Nephron progenitor cell (in vitro differentiated cells): ENCODE measurements around the gene OXSR1.

ENCODE experiments used
- DNase-seq: peaks from one replicate; pipeline ENCODE4 v3.0.0; 2021
- H3K27ac Mint-ChIP-seq: 2 replicates; pipeline ENCODE4 v1.8.0; 2021; ENCODE audit warnings: mild to moderate bottlenecking, moderate library complexity, mixed read lengths
- H3K27me3 Mint-ChIP-seq: 2 replicates; pipeline ENCODE4 v1.8.0; 2021; ENCODE audit warnings: mild to moderate bottlenecking, low read depth, mixed read lengths; ENCODE audit not compliant: poor library complexity
- H3K36me3 Mint-ChIP-seq: 2 replicates; pipeline ENCODE4 v1.8.0; 2021; ENCODE audit warnings: low read depth, mixed read lengths
- H3K4me1 Mint-ChIP-seq: 2 replicates; pipeline ENCODE4 v1.8.0; 2021; ENCODE audit warnings: mixed read lengths
- H3K4me3 Mint-ChIP-seq: 2 replicates; pipeline ENCODE4 v1.8.0; 2021; ENCODE audit warnings: mild to moderate bottlenecking, moderate library complexity, mixed read lengths
- H3K9me3 Mint-ChIP-seq: 2 replicates; pipeline ENCODE4 v1.8.0; 2021; ENCODE audit warnings: mild to moderate bottlenecking, moderate library complexity, mixed read lengths
- CTCF ChIP-seq: fragments of 200-600 bp; sonication (generic); IDR thresholded peaks from 2 replicates; pipeline ENCODE4 v1.5.0; 2021; ENCODE audit warnings: antibody characterized with exemption

OXSR1 gene

GRCh38 chr3:38163117-38163840 is 2.1 kb upstream of the OXSR1 start:
- DNase-seq: no peak
- Mint-ChIP-seq H3K4me3 (peak overlapping the region; percentile 49), H3K36me3 (peaks cover 19% of the 10 kb centered on the region), H3K4me1 (peaks cover 32% of the 10 kb centered on the region), H3K27ac (no peak overlapping the region), H3K9me3 (no peaks in the 10 kb centered on the region), H3K27me3 (peaks cover 3% of the 10 kb centered on the region)
- TF ChIP-seq CTCF: no peak

DNA sequence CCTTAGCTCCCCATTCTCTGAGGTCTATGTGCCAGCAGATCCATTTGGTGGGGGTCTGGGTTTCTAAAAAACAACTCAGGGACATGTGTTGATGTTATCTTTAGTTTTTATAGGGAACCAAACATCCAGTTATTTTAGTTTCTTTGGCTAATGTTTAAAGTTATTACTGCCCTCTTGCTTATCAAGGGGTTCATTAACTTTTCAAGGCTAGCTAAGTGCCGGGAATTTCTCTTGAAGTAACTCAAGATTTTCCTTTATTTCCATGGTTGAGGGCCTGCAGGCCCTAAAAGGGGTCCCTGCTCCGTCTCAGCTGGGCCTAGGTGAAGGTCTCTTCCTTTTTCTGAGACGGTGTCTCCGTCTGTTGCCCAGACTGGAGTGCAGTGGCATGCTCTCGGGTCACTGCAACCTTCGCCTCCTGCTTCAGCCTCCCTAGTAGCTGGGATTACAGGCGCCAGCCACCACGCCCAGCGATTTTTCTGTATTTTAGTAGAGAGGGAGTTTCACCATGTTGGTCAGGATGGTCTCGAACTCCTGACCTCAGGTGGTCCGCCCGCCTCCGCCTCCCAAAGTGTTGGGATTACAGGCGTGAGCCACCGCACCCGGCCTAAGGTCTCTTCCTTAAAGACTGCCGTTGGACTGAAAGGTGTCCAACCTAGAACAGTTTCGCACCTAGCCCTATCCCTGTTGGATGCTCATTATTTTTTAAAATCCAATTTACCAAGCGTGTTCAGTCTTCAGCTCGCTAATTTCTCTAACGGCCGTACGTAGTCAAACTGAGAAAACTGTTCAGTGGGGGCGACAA is 1.3 kb upstream of the OXSR1 start:
- TF ChIP-seq CTCF: no peak
- peak overlapping the region; percentile 99 for H3K4me3 Mint-ChIP-seq
- H3K36me3 Mint-ChIP-seq: peaks cover 24% of the 10 kb centered on the region
- peak overlapping the region; percentile 100 for H3K27ac Mint-ChIP-seq
- DNase-seq: no peak
- H3K4me1 Mint-ChIP-seq: peaks cover 37% of the 10 kb centered on the region
- no peaks in the 10 kb centered on the region for H3K9me3 Mint-ChIP-seq
- peaks cover 3% of the 10 kb centered on the region for H3K27me3 Mint-ChIP-seq

- Mint-ChIP-seq H3K36me3 (peaks cover 24% of the 10 kb centered on the region), H3K4me3 (peak overlapping the region; percentile 99), H3K9me3 (no peaks in the 10 kb centered on the region), H3K27me3 (peaks cover 3% of the 10 kb centered on the region), H3K4me1 (peaks cover 41% of the 10 kb centered on the region), H3K27ac (peak overlapping the region; percentile 100)
- TF ChIP-seq CTCF: no peak
- DNase-seq: no peak
Measured at GRCh38 chr3:38164643-38164951, 740 bp upstream of the OXSR1 start.

DNA sequence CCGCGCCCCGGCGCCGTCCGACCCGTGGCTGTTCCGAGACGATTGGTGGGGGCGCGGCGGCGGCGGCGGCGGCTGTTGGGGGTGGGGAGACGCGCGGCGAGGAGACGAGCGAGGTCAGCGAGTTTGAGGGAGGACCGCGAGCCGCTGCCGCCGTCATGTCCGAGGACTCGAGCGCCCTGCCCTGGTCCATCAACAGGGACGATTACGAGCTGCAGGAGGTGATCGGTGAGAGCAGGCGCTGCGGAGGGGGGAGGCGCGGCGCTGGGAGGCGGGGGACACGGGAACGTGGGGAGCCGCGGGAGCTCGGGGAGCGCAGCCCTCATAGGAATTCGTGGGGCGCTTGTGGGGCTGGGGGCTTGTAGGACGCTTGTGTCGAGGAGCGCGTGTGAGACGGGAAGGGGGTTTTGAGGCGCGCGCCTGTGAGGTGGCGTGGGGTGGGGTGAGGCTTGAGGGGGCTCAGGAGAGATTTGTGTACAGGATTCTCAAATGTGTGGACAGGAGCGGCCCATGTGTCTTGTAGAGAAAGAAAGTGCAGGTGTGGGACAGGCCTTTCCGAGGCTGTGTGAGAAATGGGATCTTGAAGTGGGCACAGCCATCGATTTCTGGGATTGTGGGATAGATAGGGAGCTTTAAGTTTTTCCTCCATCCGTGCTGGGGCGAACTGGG is 518 bp downstream of the OXSR1 start:
- H3K27me3 Mint-ChIP-seq: no peaks in the 10 kb centered on the region
- peaks cover 24% of the 10 kb centered on the region for H3K36me3 Mint-ChIP-seq
- H3K27ac Mint-ChIP-seq: peak overlapping the region; percentile 97
- no peak for TF ChIP-seq CTCF
- H3K4me3 Mint-ChIP-seq: peak overlapping the region; percentile 99
- no peak for DNase-seq
- peaks cover 51% of the 10 kb centered on the region for H3K4me1 Mint-ChIP-seq
- H3K9me3 Mint-ChIP-seq: no peaks in the 10 kb centered on the region

GRCh38 chr3:38167591-38167990 is 2.3 kb downstream of the OXSR1 start:
- Mint-ChIP-seq H3K9me3 (no peaks in the 10 kb centered on the region), H3K4me3 (peak overlapping the region; percentile 99), H3K27me3 (no peaks in the 10 kb centered on the region), H3K4me1 (peaks cover 51% of the 10 kb centered on the region), H3K36me3 (peaks cover 24% of the 10 kb centered on the region), H3K27ac (no peak overlapping the region)
- TF ChIP-seq CTCF: no peak
- DNase-seq: no peak
